Measurements from ENCODE around the gene CD300LD.

GRCh38 chr17:74603037-74603635 is 11.1 kb upstream of the CD300LD start:
- TF ChIP-seq, protein P1, sequence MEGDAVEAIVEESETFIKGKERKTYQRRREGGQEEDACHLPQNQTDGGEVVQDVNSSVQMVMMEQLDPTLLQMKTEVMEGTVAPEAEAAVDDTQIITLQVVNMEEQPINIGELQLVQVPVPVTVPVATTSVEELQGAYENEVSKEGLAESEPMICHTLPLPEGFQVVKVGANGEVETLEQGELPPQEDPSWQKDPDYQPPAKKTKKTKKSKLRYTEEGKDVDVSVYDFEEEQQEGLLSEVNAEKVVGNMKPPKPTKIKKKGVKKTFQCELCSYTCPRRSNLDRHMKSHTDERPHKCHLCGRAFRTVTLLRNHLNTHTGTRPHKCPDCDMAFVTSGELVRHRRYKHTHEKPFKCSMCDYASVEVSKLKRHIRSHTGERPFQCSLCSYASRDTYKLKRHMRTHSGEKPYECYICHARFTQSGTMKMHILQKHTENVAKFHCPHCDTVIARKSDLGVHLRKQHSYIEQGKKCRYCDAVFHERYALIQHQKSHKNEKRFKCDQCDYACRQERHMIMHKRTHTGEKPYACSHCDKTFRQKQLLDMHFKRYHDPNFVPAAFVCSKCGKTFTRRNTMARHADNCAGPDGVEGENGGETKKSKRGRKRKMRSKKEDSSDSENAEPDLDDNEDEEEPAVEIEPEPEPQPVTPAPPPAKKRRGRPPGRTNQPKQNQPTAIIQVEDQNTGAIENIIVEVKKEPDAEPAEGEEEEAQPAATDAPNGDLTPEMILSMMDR (conservative IDR thresholded peaks at IDR 0.05 in 1 of 2, IDR thresholded peaks at IDR 0.05 in 1 of 2; ENCODE audit: low read depth in 1 of 2, low read length in 2 of 2) = no peak
- TF ChIP-seq EZH2 (IDR thresholded peaks at IDR 0.05; ENCODE audit: low read length, missing control alignments) = no peak
